Upper lobe of right lung (tissue), 1 donor: ENCODE results near the gene GAB3. TPM values are rescaled to one million over a fixed set of nuclear protein-coding genes. Genes with fewer than 3 reads are reported as not detected.

Experiments used
- ATAC-seq: fragments of 200-7000 bp; cut with Tn5 transposase; one replicate; pipeline ENCODE4 v1.9.1; 2020; ENCODE audit warnings: mild to moderate bottlenecking, moderate library complexity
- DNase-seq: peaks from one replicate; pipeline ENCODE4 v3.0.0-alpha.2; 2020
- H3K27ac ChIP-seq: fragments of 200-600 bp; one replicate; pipeline ENCODE4 v1.8.0; 2022
- H3K27me3 ChIP-seq: fragments of 200-600 bp; one replicate; pipeline ENCODE4 v1.8.0; 2022; ENCODE audit warnings: mild to moderate bottlenecking
- H3K36me3 ChIP-seq: fragments of 200-600 bp; one replicate; pipeline ENCODE4 v1.8.0; 2022
- H3K4me1 ChIP-seq: fragments of 200-600 bp; one replicate; pipeline ENCODE4 v1.8.0; 2022
- H3K4me3 ChIP-seq: fragments of 200-600 bp; one replicate; pipeline ENCODE4 v1.8.0; 2022; ENCODE audit warnings: mild to moderate bottlenecking
- H3K9me3 ChIP-seq: fragments of 200-600 bp; one replicate; pipeline ENCODE4 v1.8.0; 2022
- intact Hi-C: fragments of 100-400 bp; cut with DNase I; formaldehyde crosslinking; loops from one replicate; pipeline ENCODE4 v1.11.0; 2022
- long read RNA-seq: library from polyadenylated mRNA; unstranded; transcript quantifications from one replicate; pipeline ENCODE4 v2.0.0, GENCODE V29; 2021
- total RNA-seq: library from RNA; stranded (reverse); fragmentation: NEBNext Ultra II Directional; extraction: Animal tissue kit (Norgen Biotek cat#: 25700); gene quantifications from one replicate; pipeline ENCODE4 v1.2.1, GENCODE V29; 2021
- TF ChIP-seq, protein P1 (sequence below): fragments of 200-600 bp; IDR thresholded peaks from one replicate; pipeline ENCODE4 v1.8.0; 2022; ENCODE audit warnings: antibody characterized with exemption
- donor health status: DM: no; HTN: yes; CAD: no; lungs with severe emphysema.

The GAB3 gene, protein sequence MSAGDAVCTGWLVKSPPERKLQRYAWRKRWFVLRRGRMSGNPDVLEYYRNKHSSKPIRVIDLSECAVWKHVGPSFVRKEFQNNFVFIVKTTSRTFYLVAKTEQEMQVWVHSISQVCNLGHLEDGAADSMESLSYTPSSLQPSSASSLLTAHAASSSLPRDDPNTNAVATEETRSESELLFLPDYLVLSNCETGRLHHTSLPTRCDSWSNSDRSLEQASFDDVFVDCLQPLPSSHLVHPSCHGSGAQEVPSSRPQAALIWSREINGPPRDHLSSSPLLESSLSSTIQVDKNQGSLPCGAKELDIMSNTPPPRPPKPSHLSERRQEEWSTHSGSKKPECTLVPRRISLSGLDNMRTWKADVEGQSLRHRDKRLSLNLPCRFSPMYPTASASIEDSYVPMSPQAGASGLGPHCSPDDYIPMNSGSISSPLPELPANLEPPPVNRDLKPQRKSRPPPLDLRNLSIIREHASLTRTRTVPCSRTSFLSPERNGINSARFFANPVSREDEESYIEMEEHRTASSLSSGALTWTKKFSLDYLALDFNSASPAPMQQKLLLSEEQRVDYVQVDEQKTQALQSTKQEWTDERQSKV
- total RNA-seq: 12.9 TPM
- long read RNA-seq, full-length matches to known transcripts: 3 of 13 reads
- long read RNA-seq, partial matches to known transcripts: 3 of 13 reads
- long read RNA-seq, other reads (novel, unspliced or antisense): 7 of 13 reads

DNA sequence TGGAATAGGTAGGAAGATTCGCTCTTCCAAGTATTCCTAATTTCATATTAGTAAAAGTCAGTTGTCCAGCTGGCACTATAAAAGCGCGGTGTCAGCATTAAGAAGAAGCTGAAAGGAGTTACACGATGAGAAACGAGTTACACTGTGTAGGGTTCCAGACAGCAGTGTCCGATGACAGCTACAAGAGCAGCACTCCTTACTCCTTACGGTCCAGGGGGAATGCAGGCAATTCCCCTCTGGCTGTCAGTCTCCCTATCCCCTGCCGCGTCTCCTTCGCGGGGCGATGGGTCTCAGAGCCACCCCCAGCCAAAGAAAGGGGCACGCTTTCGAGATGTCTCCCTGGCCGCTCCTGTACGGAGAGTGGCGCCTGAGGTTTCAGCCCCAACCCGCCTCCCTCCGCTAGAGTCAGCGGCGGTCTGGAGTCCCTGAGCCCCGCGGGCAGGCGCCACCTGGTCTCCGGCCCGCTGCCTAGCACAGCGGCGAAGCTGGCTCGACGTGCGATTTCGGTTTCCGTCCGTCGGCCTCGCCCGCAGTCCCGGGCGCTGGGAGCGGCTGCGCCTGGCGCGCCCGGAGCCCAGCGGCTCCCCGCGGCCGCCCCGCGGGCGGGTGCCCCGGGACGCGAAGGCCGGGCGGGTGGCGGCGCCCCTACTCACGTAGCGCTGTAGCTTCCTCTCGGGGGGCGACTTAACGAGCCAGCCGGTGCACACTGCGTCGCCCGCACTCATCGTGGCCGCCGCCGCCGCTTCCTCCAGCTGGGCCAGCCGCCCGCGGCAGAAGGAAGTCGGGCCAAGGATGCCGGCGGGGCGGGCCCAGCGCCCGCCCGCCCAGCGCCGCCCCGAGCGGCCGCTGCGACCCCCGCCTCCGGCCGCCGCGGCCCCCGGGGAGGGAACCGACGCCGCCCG is at the start of gene GAB3:
GAB3 (minus strand) TSS at position 777 of the 902 bp plus-strand sequence; CDS start at position 725, 52 bp downstream.
- intact Hi-C loops: no loop called here
- peak within 1 kb of the TSS; percentile 55 for H3K4me3 ChIP-seq
- no peaks in the 10 kb centered on the region for H3K27me3 ChIP-seq
- peaks cover 7% of the 10 kb centered on the region for H3K4me1 ChIP-seq
- TF ChIP-seq, protein P1, sequence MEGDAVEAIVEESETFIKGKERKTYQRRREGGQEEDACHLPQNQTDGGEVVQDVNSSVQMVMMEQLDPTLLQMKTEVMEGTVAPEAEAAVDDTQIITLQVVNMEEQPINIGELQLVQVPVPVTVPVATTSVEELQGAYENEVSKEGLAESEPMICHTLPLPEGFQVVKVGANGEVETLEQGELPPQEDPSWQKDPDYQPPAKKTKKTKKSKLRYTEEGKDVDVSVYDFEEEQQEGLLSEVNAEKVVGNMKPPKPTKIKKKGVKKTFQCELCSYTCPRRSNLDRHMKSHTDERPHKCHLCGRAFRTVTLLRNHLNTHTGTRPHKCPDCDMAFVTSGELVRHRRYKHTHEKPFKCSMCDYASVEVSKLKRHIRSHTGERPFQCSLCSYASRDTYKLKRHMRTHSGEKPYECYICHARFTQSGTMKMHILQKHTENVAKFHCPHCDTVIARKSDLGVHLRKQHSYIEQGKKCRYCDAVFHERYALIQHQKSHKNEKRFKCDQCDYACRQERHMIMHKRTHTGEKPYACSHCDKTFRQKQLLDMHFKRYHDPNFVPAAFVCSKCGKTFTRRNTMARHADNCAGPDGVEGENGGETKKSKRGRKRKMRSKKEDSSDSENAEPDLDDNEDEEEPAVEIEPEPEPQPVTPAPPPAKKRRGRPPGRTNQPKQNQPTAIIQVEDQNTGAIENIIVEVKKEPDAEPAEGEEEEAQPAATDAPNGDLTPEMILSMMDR: no peak
- ATAC-seq (peak; percentile 81), DNase-seq (peak; percentile 75)
- H3K27ac ChIP-seq: peak within 1 kb of the TSS; percentile 87
- no peaks in the 10 kb centered on the region for H3K9me3 ChIP-seq
- no peaks in the 10 kb centered on the region for H3K36me3 ChIP-seq

DNA sequence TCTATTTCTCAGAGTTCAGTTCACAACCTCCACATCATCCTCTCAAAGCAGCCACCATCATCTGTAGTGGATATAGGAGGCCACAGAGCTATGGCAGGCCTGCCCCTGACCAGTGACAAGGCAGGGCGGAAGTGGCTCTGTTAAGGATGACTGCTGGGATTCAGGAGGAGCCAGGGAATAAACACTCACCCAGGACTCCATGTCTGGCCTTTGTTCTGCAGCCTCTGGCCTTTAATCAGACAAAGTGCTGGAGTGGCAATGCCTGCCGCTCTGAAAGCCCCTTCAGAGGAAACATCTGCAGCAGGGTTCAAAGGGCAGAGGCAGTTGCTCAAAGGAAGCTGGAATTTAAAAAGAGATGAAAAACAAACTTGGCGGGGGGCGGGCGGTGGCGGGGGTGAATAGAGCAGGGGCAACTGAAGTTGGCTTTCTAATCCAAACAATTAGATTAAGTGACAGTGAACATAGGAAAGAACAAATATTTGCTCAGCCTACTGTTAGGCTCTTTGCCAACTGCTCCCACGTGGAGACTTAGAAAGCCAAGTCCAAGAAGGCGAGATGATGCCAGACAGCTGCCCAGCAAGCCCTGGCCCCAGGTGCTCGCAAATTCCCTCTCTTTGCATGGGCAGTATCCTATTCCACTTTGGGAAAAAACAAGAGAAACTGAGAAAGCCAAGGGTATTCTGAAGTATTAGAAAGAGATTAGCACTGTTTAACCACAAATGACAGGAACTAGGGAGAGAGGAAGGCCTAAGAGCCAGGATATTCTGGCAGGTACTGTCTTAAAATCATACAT is 48.9 kb upstream of the GAB3 start:
- ATAC-seq: peak; percentile 60
- no peak overlapping the region for H3K4me3 ChIP-seq
- peak overlapping the region; percentile 63 for H3K27ac ChIP-seq
- H3K4me1 ChIP-seq: peaks cover 21% of the 10 kb centered on the region
- H3K27me3 ChIP-seq: no peaks in the 10 kb centered on the region
- H3K9me3 ChIP-seq: no peaks in the 10 kb centered on the region
- no peaks in the 10 kb centered on the region for H3K36me3 ChIP-seq
- TF ChIP-seq, protein P1: no peak
- no peak for DNase-seq
- intact Hi-C loops: no loop called here

DNA sequence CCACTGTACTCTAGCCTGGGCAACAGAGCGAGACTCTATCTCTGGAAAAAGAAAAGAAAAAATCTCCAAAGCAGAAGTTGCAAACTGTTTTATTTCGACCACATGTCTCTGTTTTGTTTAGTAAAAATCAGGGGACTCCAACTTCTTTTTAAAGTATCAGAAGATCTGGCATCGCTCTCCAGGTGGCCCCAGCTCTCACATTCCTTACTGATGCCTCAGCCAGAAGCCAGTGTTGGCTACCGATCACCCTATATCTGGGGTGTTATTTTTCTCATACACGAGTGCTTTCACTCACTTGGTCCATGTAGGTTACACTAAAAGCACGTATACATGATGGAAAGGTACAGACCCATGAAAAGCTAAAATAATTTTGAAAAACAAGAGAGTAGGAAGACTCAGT is 46.1 kb upstream of the GAB3 start:
- Histone ChIP-seq H3K4me3 (no peak overlapping the region), H3K4me1 (peaks cover 17% of the 10 kb centered on the region), H3K9me3 (no peaks in the 10 kb centered on the region), H3K27ac (no peak overlapping the region), H3K36me3 (no peaks in the 10 kb centered on the region), H3K27me3 (no peaks in the 10 kb centered on the region)
- TF ChIP-seq, protein P1: no peak
- no peak for DNase-seq
- ATAC-seq: no peak
- intact Hi-C loops: no loop called here

DNA sequence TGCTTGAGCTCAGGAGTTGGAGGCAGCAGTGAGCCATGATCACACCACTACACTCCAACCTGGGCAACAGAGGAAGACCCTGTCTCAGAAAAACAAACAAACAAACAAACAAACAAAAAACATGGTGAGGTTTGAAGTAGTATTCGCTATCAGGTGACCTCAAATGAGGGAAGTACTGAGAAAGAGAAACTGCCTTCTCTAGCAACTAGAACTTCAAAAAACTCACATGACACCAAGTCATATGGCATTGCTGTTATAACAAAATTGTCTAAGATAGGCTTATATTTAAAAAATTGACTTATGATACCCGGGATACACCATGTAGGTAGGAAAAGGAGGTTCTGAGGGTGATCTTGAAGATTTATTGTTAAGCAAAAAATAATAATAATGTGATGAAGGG is 44.1 kb upstream of the GAB3 start:
- TF ChIP-seq, protein P1: no peak
- H3K4me3 ChIP-seq: no peak overlapping the region
- H3K27me3 ChIP-seq: no peaks in the 10 kb centered on the region
- DNase-seq (no peak), ATAC-seq (no peak)
- peaks cover 12% of the 10 kb centered on the region for H3K4me1 ChIP-seq
- no peaks in the 10 kb centered on the region for H3K9me3 ChIP-seq
- intact Hi-C loops: no loop called here
- no peak overlapping the region for H3K27ac ChIP-seq
- H3K36me3 ChIP-seq: no peaks in the 10 kb centered on the region
